Transverse colon (tissue), 4 donors: ENCODE results near the gene RAD21L1. TPM values are rescaled to one million over a fixed set of nuclear protein-coding genes. Genes with fewer than 3 reads are reported as not detected.

ENCODE experiments used
- DNase-seq: peaks from one replicate; pipeline ENCODE4 v3.0.0-alpha.2; 2019
- H3K27ac ChIP-seq, 4 donors: fragments of 200-600 bp; sonication (generic); 2 replicates each; pipeline ENCODE4 v1.5.1; 2016 to 2018; ENCODE audit warnings: inconsistent platforms in 4 of 4
- H3K27me3 ChIP-seq: fragments of 200-600 bp; sonication (generic); 2 replicates; pipeline ENCODE4 v1.5.1; 2017; ENCODE audit warnings: inconsistent platforms
- H3K36me3 ChIP-seq, 4 donors: fragments of 200-600 bp; sonication (generic); 2 replicates each; pipeline ENCODE4 v1.5.1; 2017 to 2019; ENCODE audit warnings: inconsistent platforms in 4 of 4
- H3K4me1 ChIP-seq, 4 donors: fragments of 200-600 bp; sonication (generic); 2 replicates each; pipeline ENCODE4 v1.5.1; 2017 to 2020; ENCODE audit warnings: inconsistent platforms in 4 of 4
- H3K4me3 ChIP-seq, 4 donors: fragments of 200-600 bp; sonication (generic); 1 replicate in 1 of 4; 2 replicates in 3 of 4; pipeline versions ENCODE4 v1.5.1 to v1.6.1; 2017 to 2019; ENCODE audit warnings: inconsistent platforms in 4 of 4
- H3K9me3 ChIP-seq, 2 donors: fragments of 200-600 bp; sonication (generic); 2 replicates each; pipeline ENCODE4 v1.5.1; 2017 to 2019; ENCODE audit warnings: inconsistent platforms in 2 of 2
- CTCF ChIP-seq, 5 experiments: fragments of 200-600 bp in 3 of 5; fragments of 450-650 bp in 2 of 5; sonication (generic) in 3 of 5; IDR thresholded peaks; 1 replicate in 2 of 5; 2 replicates in 3 of 5; pipeline ENCODE4 v1.5.1; 2016 to 2017; ENCODE audit warnings: antibody characterized with exemption in 5 of 5, inconsistent platforms in 3 of 5, mild to moderate bottlenecking in 2 of 5, moderate library complexity in 1 of 5
- EP300 ChIP-seq: sonication (generic); formaldehyde crosslinking; IDR thresholded peaks from one replicate; pipeline ENCODE4 v1.6.1; 2017; ENCODE audit warnings: antibody characterized with exemption, low read depth
- POLR2A ChIP-seq: fragments of 450-650 bp; IDR thresholded peaks from one replicate; pipeline ENCODE4 v1.6.1; 2016; ENCODE audit warnings: antibody characterized with exemption, mild to moderate bottlenecking, moderate library complexity
- POLR2AphosphoS5 ChIP-seq, 3 donors: sonication (generic); formaldehyde crosslinking; IDR thresholded peaks; one replicate each; pipeline ENCODE4 v1.6.1; 2016; ENCODE audit warnings: antibody characterized with exemption in 3 of 3
- WGBS, 2 donors: methylation state at CpG; one replicate each; pipeline ENCODE4 v1.1.5; 2018; ENCODE audit warnings: low coverage in 1 of 2; 5-methylcytosine and 5-hydroxymethylcytosine counted together
- in situ Hi-C, 4 donors: fragments of 200-750 bp; cut with MboI; loops; one replicate each; pipeline versions ENCODE4 v1.15.0 to v1.15.1; 2017; ENCODE audit warnings: low sequenced_read_pairs in 3 of 4, low pct_ligation_motif_present in 1 of 4, low pct_unique_long_range_greater_than_20kb in 1 of 4
- intact Hi-C: fragments of 100-400 bp; cut with DNase I; formaldehyde crosslinking; loops from one replicate; pipeline ENCODE4 v1.15.1; 2023; ENCODE audit warnings: low total_unique reads
- total RNA-seq, 4 donors: library from RNA; depleted of rRNA; stranded (reverse); fragments of >200 nt; gene quantifications; one replicate each; pipeline ENCODE4 v1.1.0, GENCODE V29; 2016

The RAD21L1 gene
- total RNA-seq, 4 donors from 2014 or later = not detected

GRCh38 chr20:1281279-1282057 is 55.6 kb downstream of the RAD21L1 start:
- no peaks in the 10 kb centered on the region for H3K36me3 ChIP-seq
- H3K4me1 ChIP-seq = peaks cover 0 to 11% (median 5%) of the 10 kb centered on the region in 4 donors
- TF ChIP-seq POLR2AphosphoS5 (IDR thresholded peaks at IDR 0.05) = no peak
- no peak for TF ChIP-seq POLR2A
- TF ChIP-seq EP300 = no peak
- no peak for TF ChIP-seq CTCF (IDR thresholded peaks at IDR 0.05)
- in situ Hi-C loops = no loop called here
- H3K9me3 ChIP-seq = no peaks in the 10 kb centered on the region
- no peak overlapping the region for H3K27ac ChIP-seq
- no peak overlapping the region for H3K4me3 ChIP-seq
- WGBS, 2 donors = 48 to 53% methylated on average over 3 to 7 of the region's 7 CpGs
- no peaks in the 10 kb centered on the region for H3K27me3 ChIP-seq
- no peak for DNase-seq
- intact Hi-C loops = no loop called here

- no peaks in the 10 kb centered on the region for H3K27me3 ChIP-seq
- in situ Hi-C loops = no loop called here
- H3K4me3 ChIP-seq = no peak overlapping the region
- H3K36me3 ChIP-seq = no peaks in the 10 kb centered on the region
- no peak overlapping the region for H3K27ac ChIP-seq
- peaks cover 0 to 11% (median 5%) of the 10 kb centered on the region in 4 donors for H3K4me1 ChIP-seq
- 70% methylated on average over 3 of the region's 3 CpGs; no CpG with 5 or more reads in 1 of the 2 donors for WGBS, 2 donors
- TF ChIP-seq CTCF (IDR thresholded peaks at IDR 0.05) (no peak), EP300 (no peak), POLR2A (no peak), POLR2AphosphoS5 (IDR thresholded peaks at IDR 0.05) (no peak)
- intact Hi-C loops = no loop called here
- no peaks in the 10 kb centered on the region for H3K9me3 ChIP-seq
- no peak for DNase-seq
Measured at GRCh38 chr20:1282966-1283365, 57.1 kb downstream of the RAD21L1 start.

GRCh38 chr20:1283522-1284510 is 58.0 kb downstream of the RAD21L1 start:
- WGBS, 2 donors = 81 to 100% methylated on average over 5 to 9 of the region's 9 CpGs
- Histone ChIP-seq H3K36me3 (no peaks in the 10 kb centered on the region), H3K27ac (no peak overlapping the region), H3K4me3 (no peak overlapping the region), H3K4me1 (peaks cover 0 to 11% (median 5%) of the 10 kb centered on the region in 4 donors), H3K27me3 (no peaks in the 10 kb centered on the region), H3K9me3 (no peaks in the 10 kb centered on the region)
- no peak for TF ChIP-seq CTCF (IDR thresholded peaks at IDR 0.05)
- no peak for TF ChIP-seq EP300
- no peak for TF ChIP-seq POLR2A
- TF ChIP-seq POLR2AphosphoS5 (IDR thresholded peaks at IDR 0.05) = no peak
- intact Hi-C loops = no loop called here
- no peak for DNase-seq
- in situ Hi-C loops = no loop called here
